Endothelial cell of umbilical vein (primary cell): ENCODE results near the gene EVA1A. TPM values are rescaled to one million over a fixed set of nuclear protein-coding genes. Genes with fewer than 3 reads are reported as not detected.

Experiments used
- BruUV-seq: library from RNA; stranded (reverse); fragments of 400-500 nt; replicated peaks from 2 replicates; lab custom pipeline; 2021; lab: Mats Ljungman, UMichigan
- CTCF ChIA-PET: fragments of 300-600, 350-600 bp; sonication (Branson Sonifier 250); formaldehyde crosslinking; loops from one replicate; lab custom pipeline; 2021; ENCODE audit warnings: antibody characterized with exemption, inconsistent platforms; lab: Charles Lee
- POLR2A ChIA-PET: fragments of 300-600, 350-600 bp; sonication (Branson Sonifier 250); formaldehyde crosslinking; loops from one replicate; lab custom pipeline; 2021; ENCODE audit warnings: antibody characterized with exemption, inconsistent platforms; lab: Charles Lee
- DNase-seq: peaks from one replicate; pipeline ENCODE4 v3.0.0-alpha.2; 2011; ENCODE audit warnings: low read depth, low spot score
- FAIRE-seq: peaks from 2 replicates; lab custom pipeline; 2011; peaks lifted over from hg19 to GRCh38; lab: Jason Lieb, UNC
- H2AFZ ChIP-seq: 2 replicates; pipeline ENCODE4 v1.6.0; 2012; ENCODE audit warnings: low read depth, low read length, control low read depth, inconsistent platforms
- H3K27ac ChIP-seq: 2 replicates; pipeline ENCODE4 v1.5.1; 2011; ENCODE audit warnings: low read depth, mild to moderate bottlenecking, control low read depth, low read length, moderate library complexity; ENCODE audit not compliant: insufficient read depth
- H3K27me3 ChIP-seq, 2 experiments: 2 replicates each; pipeline versions ENCODE4 v1.6.0 to v1.6.1; 2011; ENCODE audit warnings: low read length in 2 of 2, mixed read lengths in 1 of 2; ENCODE audit not compliant: control insufficient read depth in 2 of 2, insufficient read depth in 2 of 2
- H3K36me3 ChIP-seq, 2 experiments: 2 replicates in 1 of 2; 3 replicates in 1 of 2; pipeline ENCODE4 v1.5.1; 2011; ENCODE audit warnings: low read length in 2 of 2, mild to moderate bottlenecking in 1 of 2, moderate library complexity in 1 of 2; ENCODE audit not compliant: control insufficient read depth in 2 of 2, insufficient read depth in 2 of 2; ENCODE audit errors: extremely low read depth in 1 of 2
- H3K4me1 ChIP-seq: 3 replicates; pipeline ENCODE4 v1.5.1; 2011; ENCODE audit warnings: mild to moderate bottlenecking, low read length; ENCODE audit not compliant: control insufficient read depth, insufficient read depth; ENCODE audit errors: extremely low read depth
- H3K4me2 ChIP-seq: 2 replicates; pipeline ENCODE4 v1.6.1; 2011; ENCODE audit warnings: low read length, control low read depth, mixed read lengths; ENCODE audit not compliant: insufficient read depth
- H3K4me3 ChIP-seq, 3 experiments: fragments of 200-600 bp in 1 of 3; sonication (generic), shearing (Covaris generic) in 1 of 3; replicated peaks in 1 of 3; 2 replicates each; pipeline ENCODE4 v1.5.1; 2011 to 2016; ENCODE audit warnings: control low read depth in 3 of 3, low read length in 3 of 3, mild to moderate bottlenecking in 2 of 3, inconsistent platforms in 1 of 3, low read depth in 1 of 3, moderate library complexity in 1 of 3; ENCODE audit not compliant: insufficient read depth in 1 of 3
- H3K79me2 ChIP-seq: 2 replicates; pipeline ENCODE4 v1.6.0; 2012; ENCODE audit warnings: low read length, inconsistent platforms; ENCODE audit not compliant: control insufficient read depth, insufficient read depth
- H3K9ac ChIP-seq: replicated peaks from 2 replicates; pipeline ENCODE3; 2011; ENCODE audit warnings: low read length, control low read depth; ENCODE audit not compliant: insufficient read depth; ENCODE audit errors: extremely low read depth
- H3K9me1 ChIP-seq: replicated peaks from 3 replicates; pipeline ENCODE4 v1.6.0; 2011; ENCODE audit warnings: mild to moderate bottlenecking, low read length; ENCODE audit not compliant: control insufficient read depth, insufficient read depth; ENCODE audit errors: extremely low read depth
- H3K9me3 ChIP-seq: replicated peaks from 2 replicates; pipeline ENCODE4 v1.5.1; 2012; ENCODE audit warnings: low read length, inconsistent platforms; ENCODE audit not compliant: control insufficient read depth, insufficient read depth
- H4K20me1 ChIP-seq: replicated peaks from 2 replicates; pipeline ENCODE3; 2011; ENCODE audit warnings: mild to moderate bottlenecking, low read length; ENCODE audit not compliant: control insufficient read depth, insufficient read depth; ENCODE audit errors: extremely low read depth
- EZH2 ChIP-seq: IDR thresholded peaks from 2 replicates; pipeline ENCODE4 v1.6.1; 2012; ENCODE audit warnings: borderline replicate concordance, low read depth, mild to moderate bottlenecking, moderate library complexity, low read length, inconsistent platforms; ENCODE audit not compliant: severe bottlenecking
- FOS ChIP-seq: IDR thresholded peaks from 2 replicates; pipeline ENCODE4 v1.6.1; 2011; ENCODE audit warnings: mild to moderate bottlenecking, low read length, moderate library complexity, borderline replicate concordance; ENCODE audit not compliant: insufficient read depth
- GATA2 ChIP-seq: IDR thresholded peaks from 2 replicates; pipeline ENCODE4 v1.7.0; 2011; ENCODE audit warnings: low read depth, mild to moderate bottlenecking, moderate library complexity, mixed read lengths, low read length; ENCODE audit not compliant: insufficient read length, insufficient read depth
- JUN ChIP-seq: IDR thresholded peaks from 2 replicates; pipeline ENCODE4 v1.6.1; 2011; ENCODE audit warnings: borderline replicate concordance, low read depth; ENCODE audit not compliant: insufficient read length, insufficient read depth
- MYC ChIP-seq: IDR thresholded peaks from one replicate; pipeline ENCODE4 v1.6.1; 2011; ENCODE audit warnings: mild to moderate bottlenecking, low read depth, low read length
- POLR2A ChIP-seq: IDR thresholded peaks from 2 replicates; pipeline ENCODE4 v1.6.1; 2012; ENCODE audit warnings: low read depth, mild to moderate bottlenecking, control low read depth, low read length
- POLR2AphosphoS5 ChIP-seq: IDR thresholded peaks from 2 replicates; pipeline ENCODE4 v1.6.1; 2012; ENCODE audit warnings: low read depth, mild to moderate bottlenecking, control low read depth, low read length, moderate library complexity; ENCODE audit not compliant: insufficient read depth
- dilution Hi-C: fragments of 300-500 bp; cut with MboI; formaldehyde crosslinking; loops from one replicate; pipeline ENCODE4 v1.15.0; 2019; ENCODE audit warnings: low sequenced_read_pairs; ENCODE audit not compliant: extremely low pct_ligation_motif_present
- intact Hi-C: fragments of 100-400 bp; cut with micrococcal nuclease; formaldehyde crosslinking; loops from one replicate; pipeline ENCODE4 v1.10.0; 2022
- polyA plus RNA-seq, 4 experiments: library from polyadenylated mRNA; depleted of rRNA in 3 of 4; stranded (reverse) in 3 of 4; unstranded in 1 of 4; fragments of >200 nt; gene quantifications; 2 replicates each; pipeline versions ENCODE4 v1.2.1 to v1.2.3, GENCODE V29; 2011 to 2012; ENCODE audit warnings: missing spikeins in 1 of 4
- total RNA-seq: library from RNA; stranded (reverse); gene quantifications from 2 replicates; pipeline ENCODE4 v1.2.3, GENCODE V29; 2021
- TF ChIP-seq, protein P1 (sequence below), 2 donors: IDR thresholded peaks; 1 replicate in 1 of 2; 2 replicates in 1 of 2; pipeline ENCODE4 v1.5.1; 2011; ENCODE audit warnings: low read length in 2 of 2, mild to moderate bottlenecking in 2 of 2, moderate library complexity in 2 of 2, control low read depth in 1 of 2, inconsistent platforms in 1 of 2, low read depth in 1 of 2; ENCODE audit not compliant: insufficient read depth in 1 of 2; ENCODE audit errors: extremely low read depth in 1 of 2
- TF ChIP-seq, protein P2 (sequence below): IDR thresholded peaks from 2 replicates; pipeline ENCODE4 v1.6.1; 2011; ENCODE audit not compliant: insufficient read depth, insufficient read length

The EVA1A gene
- total and polyA plus RNA-seq, 2 donors (not counting 3 experiments of a cell fraction or from before 2014, with no cell fraction given), result 52.6 to 66.5 TPM

- BruUV-seq, result no TSS peak
- POLR2A ChIA-PET, result no interaction called here
- intact Hi-C loops, result no loop called here
Observed at GRCh38 chr2:75474115-75474514, 86.6 kb downstream of the EVA1A start.

More at GRCh38 chr2:75474115-75474514, 86.6 kb downstream of the EVA1A start:
- Histone ChIP-seq H3K27me3 (peaks cover 6 to 11% of the 10 kb centered on the region in 2 experiments), H4K20me1 (no peaks in the 10 kb centered on the region), H3K4me2 (no peak overlapping the region), H2AFZ (no peak overlapping the region), H3K27ac (no peak overlapping the region), H3K36me3 (no peaks in the 10 kb centered on the region), H3K9me1 (no peaks in the 10 kb centered on the region), H3K79me2 (no peaks in the 10 kb centered on the region), H3K9me3 (no peaks in the 10 kb centered on the region), H3K4me3 (no peak overlapping the region), H3K4me1 (no peaks in the 10 kb centered on the region), H3K9ac (no peak overlapping the region)
- no peak for TF ChIP-seq POLR2AphosphoS5
- TF ChIP-seq GATA2, result no peak
- no peak for TF ChIP-seq JUN
- no peak for TF ChIP-seq MYC
- TF ChIP-seq, protein P1, sequence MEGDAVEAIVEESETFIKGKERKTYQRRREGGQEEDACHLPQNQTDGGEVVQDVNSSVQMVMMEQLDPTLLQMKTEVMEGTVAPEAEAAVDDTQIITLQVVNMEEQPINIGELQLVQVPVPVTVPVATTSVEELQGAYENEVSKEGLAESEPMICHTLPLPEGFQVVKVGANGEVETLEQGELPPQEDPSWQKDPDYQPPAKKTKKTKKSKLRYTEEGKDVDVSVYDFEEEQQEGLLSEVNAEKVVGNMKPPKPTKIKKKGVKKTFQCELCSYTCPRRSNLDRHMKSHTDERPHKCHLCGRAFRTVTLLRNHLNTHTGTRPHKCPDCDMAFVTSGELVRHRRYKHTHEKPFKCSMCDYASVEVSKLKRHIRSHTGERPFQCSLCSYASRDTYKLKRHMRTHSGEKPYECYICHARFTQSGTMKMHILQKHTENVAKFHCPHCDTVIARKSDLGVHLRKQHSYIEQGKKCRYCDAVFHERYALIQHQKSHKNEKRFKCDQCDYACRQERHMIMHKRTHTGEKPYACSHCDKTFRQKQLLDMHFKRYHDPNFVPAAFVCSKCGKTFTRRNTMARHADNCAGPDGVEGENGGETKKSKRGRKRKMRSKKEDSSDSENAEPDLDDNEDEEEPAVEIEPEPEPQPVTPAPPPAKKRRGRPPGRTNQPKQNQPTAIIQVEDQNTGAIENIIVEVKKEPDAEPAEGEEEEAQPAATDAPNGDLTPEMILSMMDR (IDR thresholded peaks at IDR 0.05; ENCODE audit: extremely low read depth in 1 of 2, insufficient read depth in 1 of 2, low read depth in 1 of 2, low read length in 2 of 2), result no peak
- no peak for TF ChIP-seq POLR2A
- TF ChIP-seq, protein P2, sequence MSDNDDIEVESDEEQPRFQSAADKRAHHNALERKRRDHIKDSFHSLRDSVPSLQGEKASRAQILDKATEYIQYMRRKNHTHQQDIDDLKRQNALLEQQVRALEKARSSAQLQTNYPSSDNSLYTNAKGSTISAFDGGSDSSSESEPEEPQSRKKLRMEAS, result no peak
- TF ChIP-seq EZH2, result no peak
- TF ChIP-seq FOS, result no peak
- FAIRE-seq (no peak), DNase-seq (no peak)
- CTCF ChIA-PET, result no interaction called here
- dilution Hi-C loops, result loop anchor here (25.0 kb wide), 1 partner anchor 138 kb away; no protein-coding TSS in a partner anchor
